Mucosa of rectum (tissue), 2 donors: ENCODE results near the gene PDE6H.

Experiments
- H3K27ac ChIP-seq, 2 donors: one replicate each; pipeline ENCODE4 v1.7.0; 2013; ENCODE audit warnings: inconsistent platforms in 2 of 2, low read depth in 2 of 2, low read length in 2 of 2
- H3K27me3 ChIP-seq, 2 donors: one replicate each; pipeline ENCODE4 v1.7.0; 2013; ENCODE audit warnings: low read length in 2 of 2; ENCODE audit not compliant: control insufficient read depth in 2 of 2, insufficient read depth in 2 of 2
- H3K36me3 ChIP-seq, 2 donors: one replicate each; pipeline ENCODE4 v1.7.0; 2013; ENCODE audit warnings: low read length in 2 of 2; ENCODE audit not compliant: control insufficient read depth in 2 of 2, insufficient read depth in 2 of 2
- H3K4me1 ChIP-seq, 2 donors: one replicate each; pipeline ENCODE4 v1.7.0; 2013; ENCODE audit warnings: low read length in 2 of 2, mild to moderate bottlenecking in 1 of 2; ENCODE audit not compliant: control insufficient read depth in 2 of 2, insufficient read depth in 2 of 2
- H3K4me3 ChIP-seq, 2 donors: one replicate each; pipeline ENCODE4 v1.7.0; 2013; ENCODE audit warnings: low read length in 2 of 2
- H3K9ac ChIP-seq, 2 donors: one replicate each; pipeline ENCODE4 v1.7.0; 2013; ENCODE audit warnings: low read length in 2 of 2, low read depth in 1 of 2, mild to moderate bottlenecking in 1 of 2
- H3K9me3 ChIP-seq, 2 donors: one replicate each; pipeline ENCODE4 v1.7.0; 2013; ENCODE audit warnings: low read length in 2 of 2; ENCODE audit not compliant: control insufficient read depth in 2 of 2
- donor health status: healthy.
- donor health status: Normal muscosa, but diverticular disease.

The PDE6H gene

GRCh38 chr12:14995583-14996425, 23.0 kb downstream of the PDE6H start:
- H3K9me3 ChIP-seq: no peaks in the 10 kb centered on the region
- H3K4me3 ChIP-seq: no peak overlapping the region
- no peak overlapping the region for H3K9ac ChIP-seq
- no peak overlapping the region for H3K27ac ChIP-seq
- H3K36me3 ChIP-seq: no peaks in the 10 kb centered on the region
- H3K27me3 ChIP-seq: no peaks in the 10 kb centered on the region
- no peaks in the 10 kb centered on the region for H3K4me1 ChIP-seq

- Histone ChIP-seq H3K27ac (no peak overlapping the region), H3K4me1 (no peaks in the 10 kb centered on the region), H3K36me3 (no peaks in the 10 kb centered on the region), H3K4me3 (no peak overlapping the region), H3K9me3 (no peaks in the 10 kb centered on the region), H3K27me3 (peaks cover 0 to 3% of the 10 kb centered on the region in 2 donors), H3K9ac (no peak overlapping the region)
Observed at GRCh38 chr12:14997998-14998397, 25.2 kb downstream of the PDE6H start.

GRCh38 chr12:14999021-14999694, 26.3 kb downstream of the PDE6H start:
- peaks cover 0 to 5% of the 10 kb centered on the region in 2 donors for H3K27me3 ChIP-seq
- H3K4me1 ChIP-seq: no peaks in the 10 kb centered on the region
- no peak overlapping the region for H3K9ac ChIP-seq
- no peak overlapping the region for H3K4me3 ChIP-seq
- no peaks in the 10 kb centered on the region for H3K9me3 ChIP-seq
- H3K36me3 ChIP-seq: no peaks in the 10 kb centered on the region
- no peak overlapping the region for H3K27ac ChIP-seq

GRCh38 chr12:14999695-15000365, 27.0 kb downstream of the PDE6H start:
- Histone ChIP-seq H3K9me3 (no peaks in the 10 kb centered on the region), H3K9ac (no peak overlapping the region), H3K4me1 (no peaks in the 10 kb centered on the region), H3K4me3 (no peak overlapping the region), H3K27ac (no peak overlapping the region), H3K27me3 (peaks cover 0 to 5% of the 10 kb centered on the region in 2 donors), H3K36me3 (no peaks in the 10 kb centered on the region)

- Histone ChIP-seq H3K4me1 (no peaks in the 10 kb centered on the region), H3K36me3 (no peaks in the 10 kb centered on the region), H3K9me3 (no peaks in the 10 kb centered on the region), H3K27me3 (peaks cover 0 to 5% of the 10 kb centered on the region in 2 donors), H3K27ac (no peak overlapping the region), H3K9ac (no peak overlapping the region), H3K4me3 (no peak overlapping the region)
Observed at GRCh38 chr12:15000575-15000974, 27.7 kb downstream of the PDE6H start.

GRCh38 chr12:15001733-15002382, 29.0 kb downstream of the PDE6H start:
- Histone ChIP-seq H3K9ac (no peak overlapping the region), H3K4me1 (no peaks in the 10 kb centered on the region), H3K36me3 (no peaks in the 10 kb centered on the region), H3K4me3 (no peak overlapping the region), H3K27ac (peak overlapping the region in 1 of 2 donors; percentile 25), H3K9me3 (no peaks in the 10 kb centered on the region), H3K27me3 (peaks cover 0 to 5% of the 10 kb centered on the region in 2 donors)

- H3K4me3 ChIP-seq: no peak overlapping the region
- H3K27ac ChIP-seq: no peak overlapping the region
- H3K9me3 ChIP-seq: no peaks in the 10 kb centered on the region
- peaks cover 0 to 5% of the 10 kb centered on the region in 2 donors for H3K27me3 ChIP-seq
- no peak overlapping the region for H3K9ac ChIP-seq
- H3K36me3 ChIP-seq: no peaks in the 10 kb centered on the region
- no peaks in the 10 kb centered on the region for H3K4me1 ChIP-seq
Observed at GRCh38 chr12:15004421-15004820, 31.6 kb downstream of the PDE6H start.

GRCh38 chr12:15005064-15005463, 32.2 kb downstream of the PDE6H start:
- Histone ChIP-seq H3K9ac (no peak overlapping the region), H3K4me1 (no peaks in the 10 kb centered on the region), H3K27me3 (peaks cover 0 to 5% of the 10 kb centered on the region in 2 donors), H3K4me3 (no peak overlapping the region), H3K36me3 (no peaks in the 10 kb centered on the region), H3K27ac (no peak overlapping the region), H3K9me3 (no peaks in the 10 kb centered on the region)

GRCh38 chr12:15007551-15007950, 34.7 kb downstream of the PDE6H start:
- Histone ChIP-seq H3K9me3 (no peaks in the 10 kb centered on the region), H3K36me3 (no peaks in the 10 kb centered on the region), H3K27ac (no peak overlapping the region), H3K4me1 (no peaks in the 10 kb centered on the region), H3K27me3 (peaks cover 0 to 2% of the 10 kb centered on the region in 2 donors), H3K4me3 (no peak overlapping the region), H3K9ac (no peak overlapping the region)
